ENCODE measurements around the gene BCL6.

The BCL6 gene

DNA sequence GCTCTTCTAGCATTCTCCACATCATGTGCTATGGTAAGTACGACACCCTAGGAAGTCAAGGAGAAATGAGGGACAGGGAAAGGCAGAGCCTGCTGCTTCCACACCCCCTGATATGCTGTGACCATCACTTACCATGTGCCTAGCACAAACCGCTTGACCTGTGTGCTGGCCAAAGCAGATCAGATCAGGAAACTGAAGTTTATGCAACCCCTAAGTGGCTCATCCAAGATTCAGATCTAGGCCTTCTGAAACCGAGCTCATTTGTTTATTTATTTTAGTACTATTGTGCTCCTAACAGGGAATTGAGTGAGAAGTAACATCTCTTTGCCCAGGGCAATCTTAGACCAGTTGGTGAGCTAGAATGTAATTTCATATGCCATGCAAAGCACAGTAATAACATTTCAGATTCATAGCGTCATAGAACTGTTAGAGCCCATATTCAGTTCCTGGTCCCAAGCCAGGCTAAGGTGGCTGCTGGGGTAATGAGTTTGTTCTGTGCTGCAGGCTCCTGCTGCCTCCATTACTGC, 42.7 kb downstream of the BCL6 start, which contains the start of gene RTP2:
TSS of gene RTP2 (minus strand) at position 51 of the 527 bp plus-strand sequence. CDS start 429 bp downstream, outside the sequence.
- Histone ChIP-seq H3K79me2 (ENCODE audit: insufficient read depth, low read length) (no peaks in the 10 kb centered on the region), H3K4me2 (ENCODE audit: low read length) (no peak within 1 kb of the TSS), H3K27ac (ENCODE audit: low read depth, low read length, poor library complexity, severe bottlenecking) (no peak within 1 kb of the TSS), H3K9ac (ENCODE audit: low read length) (no peak within 1 kb of the TSS), H3K9me2 (ENCODE audit: low read depth, low read length) (no peaks in the 10 kb centered on the region), H3K36me3 (ENCODE audit: insufficient read depth, low read length) (no peaks in the 10 kb centered on the region), H3F3A (ENCODE audit: insufficient read depth, low read length) (no peaks in the 10 kb centered on the region), H4K20me1 (ENCODE audit: insufficient read depth, low read length) (no peaks in the 10 kb centered on the region), H3K4me1 (ENCODE audit: insufficient read depth, low read length, severe bottlenecking) (no peaks in the 10 kb centered on the region), H3K4me3 (ENCODE audit: low read depth, low read length, poor library complexity, severe bottlenecking) (no peak within 1 kb of the TSS), H2AFZ (ENCODE audit: low read length) (no peak within 1 kb of the TSS), H3K9me3 (ENCODE audit: low read length) (no peaks in the 10 kb centered on the region), H3K27me3 (ENCODE audit: insufficient read depth, low read length) (0 out of 2 replicates have a peak, but pooled peaks cover 9% of the 10 kb centered on the region)
- TF ChIP-seq, protein P1, sequence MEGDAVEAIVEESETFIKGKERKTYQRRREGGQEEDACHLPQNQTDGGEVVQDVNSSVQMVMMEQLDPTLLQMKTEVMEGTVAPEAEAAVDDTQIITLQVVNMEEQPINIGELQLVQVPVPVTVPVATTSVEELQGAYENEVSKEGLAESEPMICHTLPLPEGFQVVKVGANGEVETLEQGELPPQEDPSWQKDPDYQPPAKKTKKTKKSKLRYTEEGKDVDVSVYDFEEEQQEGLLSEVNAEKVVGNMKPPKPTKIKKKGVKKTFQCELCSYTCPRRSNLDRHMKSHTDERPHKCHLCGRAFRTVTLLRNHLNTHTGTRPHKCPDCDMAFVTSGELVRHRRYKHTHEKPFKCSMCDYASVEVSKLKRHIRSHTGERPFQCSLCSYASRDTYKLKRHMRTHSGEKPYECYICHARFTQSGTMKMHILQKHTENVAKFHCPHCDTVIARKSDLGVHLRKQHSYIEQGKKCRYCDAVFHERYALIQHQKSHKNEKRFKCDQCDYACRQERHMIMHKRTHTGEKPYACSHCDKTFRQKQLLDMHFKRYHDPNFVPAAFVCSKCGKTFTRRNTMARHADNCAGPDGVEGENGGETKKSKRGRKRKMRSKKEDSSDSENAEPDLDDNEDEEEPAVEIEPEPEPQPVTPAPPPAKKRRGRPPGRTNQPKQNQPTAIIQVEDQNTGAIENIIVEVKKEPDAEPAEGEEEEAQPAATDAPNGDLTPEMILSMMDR (IDR thresholded peaks at IDR 0.05; ENCODE audit: low read length), result no peak
- no peak for TF ChIP-seq EZH2 (IDR thresholded peaks at IDR 0.05; ENCODE audit: borderline replicate concordance, low read length)

DNA sequence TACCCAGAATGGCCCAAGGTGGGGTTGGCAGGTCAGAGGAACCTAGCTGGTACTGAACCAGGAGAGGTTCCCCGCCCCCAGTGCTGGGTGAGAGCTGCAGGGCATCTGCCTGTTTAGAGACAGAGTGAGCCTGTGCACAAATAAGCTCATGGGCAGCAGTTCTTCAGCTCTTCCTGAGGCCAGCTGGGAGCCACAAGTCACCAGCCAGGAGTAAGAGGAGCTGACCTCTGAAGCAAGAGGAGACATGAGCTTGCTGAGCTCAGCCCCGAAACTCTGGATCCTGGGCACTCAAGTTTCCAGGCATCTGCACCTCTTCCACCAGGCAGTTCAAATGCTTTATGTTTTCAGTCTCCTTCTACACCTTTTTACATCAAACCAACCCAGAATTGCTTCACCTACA, 45.0 kb downstream of the BCL6 start:
- Histone ChIP-seq H3K9me3 (ENCODE audit: low read length) (no peaks in the 10 kb centered on the region), H4K20me1 (ENCODE audit: insufficient read depth, low read length) (no peaks in the 10 kb centered on the region), H3F3A (ENCODE audit: insufficient read depth, low read length) (no peaks in the 10 kb centered on the region), H3K4me3 (ENCODE audit: low read depth, low read length, poor library complexity, severe bottlenecking) (no peak overlapping the region), H3K9me2 (ENCODE audit: low read depth, low read length) (no peaks in the 10 kb centered on the region), H3K9ac (ENCODE audit: low read length) (no peak overlapping the region), H3K4me2 (ENCODE audit: low read length) (no peak overlapping the region), H3K27ac (ENCODE audit: low read depth, low read length, poor library complexity, severe bottlenecking) (no peak overlapping the region), H3K4me1 (ENCODE audit: insufficient read depth, low read length, severe bottlenecking) (no peaks in the 10 kb centered on the region), H3K36me3 (ENCODE audit: insufficient read depth, low read length) (no peaks in the 10 kb centered on the region), H2AFZ (ENCODE audit: low read length) (no peak overlapping the region), H3K79me2 (ENCODE audit: insufficient read depth, low read length) (no peaks in the 10 kb centered on the region), H3K27me3 (ENCODE audit: insufficient read depth, low read length) (peaks cover 16% of the 10 kb centered on the region; the same call in 1 of the 2 replicates)
- TF ChIP-seq EZH2 (IDR thresholded peaks at IDR 0.05; ENCODE audit: borderline replicate concordance, low read length), result no peak
- TF ChIP-seq, protein P1 (IDR thresholded peaks at IDR 0.05; ENCODE audit: low read length), result no peak

DNA sequence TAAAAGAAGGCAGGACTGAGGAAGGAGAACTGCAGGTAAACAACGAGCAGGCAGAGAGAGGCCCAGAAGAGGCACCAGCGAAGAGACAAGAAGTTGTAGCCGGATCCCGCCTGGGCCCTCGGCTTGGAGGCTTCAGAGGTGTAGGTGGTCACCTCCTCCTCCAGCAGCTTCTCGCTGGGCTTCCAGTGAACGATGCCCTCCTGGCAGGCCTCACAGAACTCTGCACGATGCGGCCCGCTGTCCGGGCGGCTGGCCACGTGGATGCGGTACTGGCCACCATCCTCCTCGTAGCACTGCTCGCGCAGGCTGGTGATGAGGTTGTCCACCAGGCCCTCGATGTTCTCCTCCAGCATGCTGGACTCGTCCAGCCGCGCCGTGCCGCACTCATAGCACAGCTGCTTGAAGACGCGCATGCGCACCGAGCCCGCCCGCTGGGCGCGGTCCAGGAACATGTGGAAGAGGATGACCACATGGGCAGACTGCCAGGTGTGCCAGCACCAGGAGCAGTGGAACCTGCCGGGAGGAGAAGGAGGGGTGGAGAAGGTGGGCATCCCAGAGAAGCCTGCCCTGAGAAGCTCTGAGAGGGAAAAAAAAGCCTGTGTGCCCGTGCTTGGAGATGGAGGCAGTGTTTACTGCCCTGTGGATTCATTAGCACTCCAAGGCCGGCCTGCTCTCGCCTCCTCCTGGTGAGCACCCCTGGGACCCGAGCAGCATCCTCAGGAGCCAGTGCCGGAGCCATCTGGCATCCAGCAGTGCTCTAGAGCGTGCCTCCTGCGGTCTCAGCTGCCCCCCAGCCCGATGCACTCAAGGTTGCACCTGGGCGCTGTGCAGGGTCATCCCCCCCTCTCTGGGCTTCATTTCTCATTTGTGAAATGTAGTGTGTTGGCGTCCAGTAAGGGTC, 46.5 kb downstream of the BCL6 start:
- no peak for TF ChIP-seq EZH2 (IDR thresholded peaks at IDR 0.05; ENCODE audit: borderline replicate concordance, low read length)
- TF ChIP-seq, protein P1 (IDR thresholded peaks at IDR 0.05; ENCODE audit: low read length), result no peak
- Histone ChIP-seq H3K79me2 (ENCODE audit: insufficient read depth, low read length) (no peaks in the 10 kb centered on the region), H3K9ac (ENCODE audit: low read length) (no peak overlapping the region), H3K36me3 (ENCODE audit: insufficient read depth, low read length) (no peaks in the 10 kb centered on the region), H4K20me1 (ENCODE audit: insufficient read depth, low read length) (no peaks in the 10 kb centered on the region), H3K4me3 (ENCODE audit: low read depth, low read length, poor library complexity, severe bottlenecking) (no peak overlapping the region), H3K27me3 (ENCODE audit: insufficient read depth, low read length) (peaks cover 19% of the 10 kb centered on the region; the same call in 1 of the 2 replicates), H3K9me2 (ENCODE audit: low read depth, low read length) (no peaks in the 10 kb centered on the region), H3K27ac (ENCODE audit: low read depth, low read length, poor library complexity, severe bottlenecking) (no peak overlapping the region), H3F3A (ENCODE audit: insufficient read depth, low read length) (no peaks in the 10 kb centered on the region), H3K4me1 (ENCODE audit: insufficient read depth, low read length, severe bottlenecking) (no peaks in the 10 kb centered on the region), H3K4me2 (ENCODE audit: low read length) (no peak overlapping the region), H2AFZ (ENCODE audit: low read length) (no peak overlapping the region), H3K9me3 (ENCODE audit: low read length) (no peaks in the 10 kb centered on the region)
